Testis (tissue), 3 donors: ENCODE results near the gene SPATC1L. TPM values are rescaled to one million over a fixed set of nuclear protein-coding genes. Genes with fewer than 3 reads are reported as not detected.

ENCODE experiments used
- DNase-seq: peaks from one replicate; pipeline ENCODE4 v3.0.0-alpha.2; 2019
- H3K27ac ChIP-seq, 2 donors: fragments of 200-600 bp; sonication (generic); one replicate each; pipeline ENCODE4 v1.5.1; 2019
- H3K27me3 ChIP-seq: fragments of 200-600 bp; sonication (generic); one replicate; pipeline ENCODE4 v1.5.1; 2019
- H3K36me3 ChIP-seq: fragments of 200-600 bp; sonication (generic); one replicate; pipeline ENCODE4 v1.5.1; 2017; ENCODE audit warnings: low read depth; ENCODE audit errors: missing control alignments
- H3K4me1 ChIP-seq: fragments of 200-600 bp; sonication (generic); one replicate; pipeline ENCODE4 v1.5.1; 2019
- H3K4me3 ChIP-seq, 2 donors: fragments of 200-600 bp; sonication (generic); one replicate each; pipeline ENCODE4 v1.5.1; 2017 to 2019
- H3K9me3 ChIP-seq: fragments of 200-600 bp; sonication (generic); one replicate; pipeline ENCODE4 v1.5.1; 2017
- CTCF ChIP-seq, 3 experiments: fragments of 450-650 bp in 2 of 3; fragments of 200-600 bp in 1 of 3; sonication (generic) in 1 of 3; IDR thresholded peaks; one replicate each; pipeline ENCODE4 v1.5.1; 2016 to 2019; ENCODE audit warnings: antibody characterized with exemption in 3 of 3, mild to moderate bottlenecking in 2 of 3, moderate library complexity in 1 of 3
- POLR2A ChIP-seq: fragments of 450-650 bp; IDR thresholded peaks from one replicate; pipeline ENCODE4 v1.6.1; 2017; ENCODE audit warnings: antibody characterized with exemption, mild to moderate bottlenecking, moderate library complexity
- WGBS, 2 donors: methylation state at CpG; one replicate each; pipeline ENCODE4 v1.1.5; 2018; 5-methylcytosine and 5-hydroxymethylcytosine counted together
- intact Hi-C: fragments of 100-400 bp; cut with DNase I; formaldehyde crosslinking; loops from one replicate; pipeline ENCODE4 v1.15.1; 2023; ENCODE audit warnings: low total_unique reads
- polyA plus RNA-seq: library from polyadenylated mRNA; stranded (reverse); fragments of 350-450 nt; fragmentation: Illumina TruSeq; extraction: RNeasy Lipid Tissue Mini Kit (QIAGEN cat#74804); gene quantifications from one replicate; pipeline ENCODE4 v1.2.3, GENCODE V29; 2014; ENCODE audit warnings: low read depth, low replicate concordance; ENCODE audit not compliant: insufficient read depth
- total RNA-seq, 2 donors: library from RNA; depleted of rRNA; stranded (reverse); fragments of >200 nt; gene quantifications; one replicate each; pipeline ENCODE4 v1.2.3, GENCODE V29; 2016

The SPATC1L gene
- total and polyA plus RNA-seq, 3 donors from 2014 or later = 55.4 to 96.1 (median 75.6) TPM

DNA sequence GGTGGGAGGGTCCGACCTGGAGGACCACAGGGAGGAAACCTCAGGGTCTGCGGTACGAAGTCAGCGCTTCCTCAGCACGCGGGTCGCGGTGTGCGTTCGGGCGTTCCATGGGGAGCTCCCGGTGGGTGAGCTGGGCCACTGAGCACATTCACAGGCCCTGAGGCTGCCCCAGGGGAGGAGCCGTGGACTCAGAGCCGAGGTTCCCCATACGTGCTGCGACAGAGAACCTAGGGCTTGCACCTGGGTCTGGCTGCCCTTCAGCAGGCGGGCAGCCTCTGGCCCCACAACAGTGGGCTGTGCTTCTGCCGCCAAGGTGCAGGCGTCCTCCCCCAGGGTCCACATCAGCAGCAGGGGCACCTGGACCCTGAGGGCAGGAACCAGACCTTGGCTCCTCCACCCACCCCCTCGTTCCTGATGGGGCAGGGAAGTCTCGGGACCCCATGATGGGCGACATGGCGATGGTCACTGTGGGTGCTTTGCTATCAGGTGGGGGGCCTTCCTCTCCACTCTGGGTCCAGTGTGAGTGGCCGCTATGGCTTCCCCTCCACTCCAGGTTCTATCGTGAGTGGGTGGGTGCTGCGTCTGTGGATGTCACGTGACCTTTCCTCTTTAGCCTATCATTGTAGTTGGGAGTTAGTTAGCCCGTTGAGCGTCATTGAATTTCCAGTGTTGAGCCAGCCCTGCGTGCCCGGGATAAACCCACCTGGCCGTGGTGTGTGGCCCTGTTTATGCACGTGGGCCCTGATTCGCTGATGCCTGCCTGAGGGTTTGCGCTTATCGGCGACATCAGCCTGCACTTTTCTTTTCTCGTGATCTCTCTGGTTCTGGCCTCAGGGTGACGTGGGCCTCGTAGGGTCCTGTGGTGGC, 56.8 kb downstream of the SPATC1L start:
- H3K4me1 ChIP-seq = no peaks in the 10 kb centered on the region
- intact Hi-C loops = no loop called here
- TF ChIP-seq POLR2A (no peak), CTCF (IDR thresholded peaks at IDR 0.05) (no peak)
- DNase-seq = no peak
- no peaks in the 10 kb centered on the region for H3K9me3 ChIP-seq
- H3K27ac ChIP-seq = no peak overlapping the region
- H3K36me3 ChIP-seq = no peaks in the 10 kb centered on the region
- WGBS, 2 donors = 85 to 87% methylated on average over 21 to 40 of the region's 40 CpGs
- H3K27me3 ChIP-seq = no peaks in the 10 kb centered on the region
- no peak overlapping the region for H3K4me3 ChIP-seq

DNA sequence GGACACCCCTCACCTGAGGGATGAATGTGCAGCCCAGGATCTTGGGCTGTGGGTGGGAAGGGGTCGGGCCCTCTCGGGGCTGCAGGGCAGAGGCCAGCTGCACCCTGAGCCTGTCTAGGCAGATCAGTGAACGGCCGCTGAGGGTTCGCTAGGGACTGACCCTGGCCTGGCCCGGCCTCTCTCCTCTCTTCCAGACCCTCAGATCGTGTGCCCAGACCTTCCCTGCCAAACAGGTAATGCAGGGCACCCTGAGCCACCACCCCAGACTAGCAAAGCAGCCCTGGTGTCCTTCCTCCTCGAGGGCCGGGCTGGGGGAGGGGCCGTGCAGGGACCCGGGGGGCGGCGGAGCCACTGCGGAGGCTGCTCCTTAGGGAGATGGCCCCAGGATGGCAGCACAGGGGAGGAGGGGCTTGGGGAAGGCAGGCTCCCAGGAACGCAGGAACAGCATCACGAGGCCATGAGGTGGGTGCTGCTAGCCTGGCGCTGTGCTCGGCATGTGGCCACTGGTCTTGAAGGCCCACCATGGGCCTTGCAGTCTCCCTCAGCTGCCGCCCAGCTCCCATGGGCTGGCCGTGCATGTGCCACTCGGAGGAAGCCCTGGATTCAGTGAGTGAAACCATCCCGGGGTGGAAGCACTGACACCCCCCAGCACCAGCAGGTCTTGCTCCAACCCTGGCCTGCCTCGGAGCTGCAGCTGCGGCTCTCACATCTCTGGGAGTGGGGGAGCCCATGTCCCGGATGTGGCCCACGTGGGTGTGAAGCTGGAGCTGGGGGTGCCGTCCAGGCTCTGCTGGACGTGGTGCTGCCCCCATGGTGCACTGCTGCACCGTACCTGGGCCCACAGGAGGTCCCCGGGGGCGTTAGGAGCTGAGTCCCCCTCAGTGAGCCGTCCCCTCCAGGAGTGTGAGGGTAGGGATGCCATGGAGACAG, 57.7 kb downstream of the SPATC1L start:
- no peaks in the 10 kb centered on the region for H3K36me3 ChIP-seq
- intact Hi-C loops = no loop called here
- H3K9me3 ChIP-seq = no peaks in the 10 kb centered on the region
- DNase-seq = peak; percentile 12
- 82 to 93% methylated on average over 11 to 32 of the region's 32 CpGs for WGBS, 2 donors
- H3K27ac ChIP-seq = no peak overlapping the region
- H3K4me3 ChIP-seq = no peak overlapping the region
- no peaks in the 10 kb centered on the region for H3K27me3 ChIP-seq
- H3K4me1 ChIP-seq = no peaks in the 10 kb centered on the region
- TF ChIP-seq POLR2A (no peak), CTCF (IDR thresholded peaks at IDR 0.05) (no peak)

DNA sequence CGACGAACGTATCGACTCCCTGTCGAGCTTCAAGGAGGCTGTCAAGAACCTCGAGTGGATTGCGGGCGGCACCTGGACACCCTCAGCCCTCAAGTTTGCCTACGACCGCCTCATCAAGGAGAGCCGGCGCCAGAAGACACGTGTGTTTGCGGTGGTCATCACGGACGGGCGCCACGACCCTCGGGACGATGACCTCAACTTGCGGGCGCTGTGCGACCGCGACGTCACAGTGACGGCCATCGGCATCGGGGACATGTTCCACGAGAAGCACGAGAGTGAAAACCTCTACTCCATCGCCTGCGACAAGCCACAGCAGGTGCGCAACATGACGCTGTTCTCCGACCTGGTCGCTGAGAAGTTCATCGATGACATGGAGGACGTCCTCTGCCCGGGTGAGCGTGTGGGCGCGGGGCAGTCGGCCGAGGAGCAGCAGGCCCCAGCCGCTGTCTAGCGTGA, 58.4 kb downstream of the SPATC1L start:
- TF ChIP-seq POLR2A (no peak), CTCF (IDR thresholded peaks at IDR 0.05) (no peak)
- DNase-seq = peak; percentile 14
- Histone ChIP-seq H3K9me3 (no peaks in the 10 kb centered on the region), H3K27ac (no peak overlapping the region), H3K4me3 (no peak overlapping the region), H3K27me3 (no peaks in the 10 kb centered on the region), H3K36me3 (no peaks in the 10 kb centered on the region), H3K4me1 (no peaks in the 10 kb centered on the region)
- WGBS, 2 donors = 88 to 94% methylated on average over 9 to 47 of the region's 47 CpGs
- intact Hi-C loops = no loop called here

DNA sequence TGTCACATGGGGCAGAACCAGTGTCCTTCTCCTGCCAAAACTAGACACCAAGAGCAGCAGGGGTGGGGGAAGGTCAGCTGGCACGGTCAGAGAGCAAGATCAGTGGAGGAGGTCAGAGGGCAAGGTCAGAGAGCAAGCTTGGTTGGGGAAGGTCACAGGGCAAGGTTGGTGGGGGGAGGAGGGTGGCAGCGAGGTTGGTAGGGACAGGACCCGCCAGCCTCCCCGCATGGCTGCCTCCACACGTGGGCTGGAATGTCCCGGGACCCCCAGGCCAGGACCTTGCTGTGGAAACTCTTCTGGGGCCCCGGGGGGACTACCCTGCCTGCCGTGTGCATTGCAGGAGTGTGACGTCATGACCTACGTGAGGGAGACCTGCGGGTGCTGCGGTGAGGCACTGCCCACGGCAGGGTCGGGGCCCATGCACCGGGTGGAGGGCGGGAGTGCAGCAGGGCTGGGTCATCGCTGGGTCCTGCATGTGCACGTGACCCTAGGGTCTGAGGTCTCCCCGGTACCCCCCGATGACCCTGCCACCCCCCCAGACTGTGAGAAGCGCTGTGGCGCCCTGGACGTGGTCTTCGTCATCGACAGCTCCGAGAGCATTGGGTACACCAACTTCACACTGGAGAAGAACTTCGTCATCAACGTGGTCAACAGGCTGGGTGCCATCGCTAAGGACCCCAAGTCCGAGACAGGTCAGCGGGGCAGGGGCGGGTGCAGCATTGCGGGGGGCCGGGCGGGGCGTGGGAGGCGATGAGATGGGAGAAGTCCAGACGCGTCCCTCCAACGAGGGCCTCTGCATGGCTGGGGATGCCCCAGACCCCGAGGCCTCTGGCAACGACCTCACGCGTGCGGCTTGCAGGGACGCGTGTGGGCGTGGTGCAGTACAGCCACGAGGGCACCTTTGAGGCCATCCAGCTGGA, 59.1 kb downstream of the SPATC1L start:
- 81 to 90% methylated on average over 18 to 49 of the region's 49 CpGs for WGBS, 2 donors
- TF ChIP-seq CTCF (IDR thresholded peaks at IDR 0.05) = no peak
- TF ChIP-seq POLR2A = no peak
- no peaks in the 10 kb centered on the region for H3K9me3 ChIP-seq
- no peaks in the 10 kb centered on the region for H3K36me3 ChIP-seq
- H3K4me1 ChIP-seq = no peaks in the 10 kb centered on the region
- H3K27ac ChIP-seq = no peak overlapping the region
- no peaks in the 10 kb centered on the region for H3K27me3 ChIP-seq
- H3K4me3 ChIP-seq = no peak overlapping the region
- DNase-seq = peak; percentile 8
- intact Hi-C loops = no loop called here
